BJ (cell line): Measurements from ENCODE around the gene GRK4. TPM values are rescaled to one million over a fixed set of nuclear protein-coding genes. Genes with fewer than 3 reads are reported as not detected.

Experiments used
- CTCF ChIA-PET: fragments of 350-600 bp; formaldehyde crosslinking; extraction: SDS; loops from one replicate; lab custom pipeline; 2021; ENCODE audit warnings: antibody characterized with exemption, inconsistent platforms; lab: Yijun Ruan, JAX
- POLR2A ChIA-PET: fragments of 300-600 bp; sonication (Branson Sonifier 250); formaldehyde crosslinking; extraction: SDS; loops from one replicate; lab custom pipeline; 2021; ENCODE audit warnings: antibody characterized with exemption; lab: Charles Lee
- DNase-seq: peaks from one replicate; pipeline ENCODE4 v3.0.0-alpha.2; 2011; ENCODE audit warnings: low read depth
- H3K27me3 ChIP-seq: 2 replicates; pipeline ENCODE4 v1.6.0; 2011; ENCODE audit warnings: low read length; ENCODE audit not compliant: control insufficient read depth, insufficient read depth
- H3K36me3 ChIP-seq: 2 replicates; pipeline ENCODE4 v1.5.1; 2011; ENCODE audit warnings: low read length; ENCODE audit not compliant: control insufficient read depth, insufficient read depth
- H3K4me3 ChIP-seq: 2 replicates; pipeline ENCODE4 v1.5.1; 2011; ENCODE audit warnings: low read depth, mild to moderate bottlenecking, control low read depth, low read length
- polyA plus RNA-seq: library from polyadenylated mRNA; depleted of rRNA; stranded (reverse); fragments of >200 nt; gene quantifications from 2 replicates; pipeline ENCODE4 v1.2.3, GENCODE V29; 2011
- TF ChIP-seq, protein P1 (sequence below): IDR thresholded peaks from 2 replicates; pipeline ENCODE4 v1.5.1; 2011; ENCODE audit warnings: low read depth, mild to moderate bottlenecking, control low read depth, inconsistent platforms, low read length, moderate library complexity; ENCODE audit not compliant: insufficient read depth

The GRK4 gene
- polyA plus RNA-seq, 1 experiment: 1.9 TPM

DNA sequence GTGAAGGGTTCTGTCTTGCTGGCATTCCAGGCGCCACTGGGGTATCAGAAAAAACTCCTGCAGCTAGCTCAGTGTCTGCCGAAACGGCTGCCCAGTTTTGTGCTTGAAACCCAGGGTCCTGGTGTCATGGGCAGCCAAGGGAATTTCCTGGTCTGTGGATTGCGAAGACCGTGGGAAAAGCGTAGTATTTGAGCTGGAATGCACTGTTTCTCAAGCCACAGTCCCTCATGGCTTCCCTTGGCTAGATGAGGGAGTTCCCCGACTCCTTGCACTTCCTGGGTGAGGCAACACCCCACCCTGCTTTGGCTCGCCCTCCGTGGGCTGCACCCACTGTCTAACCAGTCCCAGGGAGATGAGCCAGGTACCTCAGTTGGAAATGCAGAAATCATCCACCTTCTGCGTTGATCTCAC is 40.2 kb upstream of the GRK4 start:
- DNase-seq: no peak
- H3K36me3 ChIP-seq: peaks cover 28% of the 10 kb centered on the region
- ChIA-PET POLR2A (no interaction called here), CTCF (interaction anchor here (1.2 kb wide), 1 partner anchor 160 kb away, joined by 3 read pairs; no protein-coding TSS in a partner anchor)
- TF ChIP-seq, protein P1, sequence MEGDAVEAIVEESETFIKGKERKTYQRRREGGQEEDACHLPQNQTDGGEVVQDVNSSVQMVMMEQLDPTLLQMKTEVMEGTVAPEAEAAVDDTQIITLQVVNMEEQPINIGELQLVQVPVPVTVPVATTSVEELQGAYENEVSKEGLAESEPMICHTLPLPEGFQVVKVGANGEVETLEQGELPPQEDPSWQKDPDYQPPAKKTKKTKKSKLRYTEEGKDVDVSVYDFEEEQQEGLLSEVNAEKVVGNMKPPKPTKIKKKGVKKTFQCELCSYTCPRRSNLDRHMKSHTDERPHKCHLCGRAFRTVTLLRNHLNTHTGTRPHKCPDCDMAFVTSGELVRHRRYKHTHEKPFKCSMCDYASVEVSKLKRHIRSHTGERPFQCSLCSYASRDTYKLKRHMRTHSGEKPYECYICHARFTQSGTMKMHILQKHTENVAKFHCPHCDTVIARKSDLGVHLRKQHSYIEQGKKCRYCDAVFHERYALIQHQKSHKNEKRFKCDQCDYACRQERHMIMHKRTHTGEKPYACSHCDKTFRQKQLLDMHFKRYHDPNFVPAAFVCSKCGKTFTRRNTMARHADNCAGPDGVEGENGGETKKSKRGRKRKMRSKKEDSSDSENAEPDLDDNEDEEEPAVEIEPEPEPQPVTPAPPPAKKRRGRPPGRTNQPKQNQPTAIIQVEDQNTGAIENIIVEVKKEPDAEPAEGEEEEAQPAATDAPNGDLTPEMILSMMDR: no peak
- no peak overlapping the region for H3K4me3 ChIP-seq
- H3K27me3 ChIP-seq: no peaks in the 10 kb centered on the region

DNA sequence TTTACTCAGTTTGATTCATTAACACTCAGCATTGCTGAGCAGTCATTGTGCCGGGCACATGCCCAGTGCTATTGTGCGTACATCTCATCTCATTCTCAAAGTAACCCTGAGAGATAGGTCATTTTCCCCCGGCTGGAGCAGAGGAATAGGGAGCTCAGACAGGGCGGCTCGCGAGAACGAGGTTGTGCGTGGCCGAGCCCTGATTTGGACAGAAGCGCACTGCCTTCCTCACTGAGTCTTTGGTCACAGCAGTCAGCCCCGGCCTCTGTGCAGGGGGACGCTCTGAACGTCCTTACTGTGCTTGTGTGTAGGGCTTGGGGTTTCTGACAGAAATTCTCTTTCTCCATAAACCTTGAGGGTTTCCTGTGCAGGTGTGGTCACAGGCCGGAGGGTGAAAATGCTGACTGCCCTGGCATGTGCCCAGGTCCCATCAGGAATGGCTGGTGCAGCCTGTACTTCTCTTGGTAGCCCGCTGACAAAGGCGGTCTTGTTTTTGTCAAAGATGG is 39.6 kb upstream of the GRK4 start:
- TF ChIP-seq, protein P1: no peak
- ChIA-PET CTCF (no interaction called here), POLR2A (no interaction called here)
- Histone ChIP-seq H3K4me3 (no peak overlapping the region), H3K27me3 (no peaks in the 10 kb centered on the region), H3K36me3 (peaks cover 31% of the 10 kb centered on the region)
- no peak for DNase-seq

DNA sequence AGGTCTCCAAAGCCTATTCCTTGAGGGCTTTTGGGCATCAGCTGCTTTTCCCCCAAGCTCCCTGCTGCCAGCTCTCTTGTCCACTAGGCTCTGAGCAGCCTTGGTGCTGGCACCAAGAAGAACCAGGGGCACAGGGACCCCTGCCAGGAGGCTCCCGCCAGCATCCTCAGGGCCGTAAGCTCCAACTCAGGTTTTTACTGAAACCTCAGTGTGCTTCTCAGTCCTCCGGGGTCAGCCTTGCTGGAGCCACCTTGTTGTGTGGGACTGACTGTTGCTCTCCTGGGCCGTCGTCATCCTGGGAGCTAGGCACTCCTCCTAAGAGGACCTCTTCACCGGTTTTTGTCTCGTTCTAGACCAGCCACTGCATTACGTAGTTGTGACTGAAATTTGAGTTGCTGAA is 39.1 kb upstream of the GRK4 start:
- CTCF ChIA-PET: no interaction called here
- Histone ChIP-seq H3K36me3 (peaks cover 34% of the 10 kb centered on the region), H3K27me3 (no peaks in the 10 kb centered on the region), H3K4me3 (no peak overlapping the region)
- TF ChIP-seq, protein P1: no peak
- POLR2A ChIA-PET: no interaction called here
- DNase-seq: no peak

DNA sequence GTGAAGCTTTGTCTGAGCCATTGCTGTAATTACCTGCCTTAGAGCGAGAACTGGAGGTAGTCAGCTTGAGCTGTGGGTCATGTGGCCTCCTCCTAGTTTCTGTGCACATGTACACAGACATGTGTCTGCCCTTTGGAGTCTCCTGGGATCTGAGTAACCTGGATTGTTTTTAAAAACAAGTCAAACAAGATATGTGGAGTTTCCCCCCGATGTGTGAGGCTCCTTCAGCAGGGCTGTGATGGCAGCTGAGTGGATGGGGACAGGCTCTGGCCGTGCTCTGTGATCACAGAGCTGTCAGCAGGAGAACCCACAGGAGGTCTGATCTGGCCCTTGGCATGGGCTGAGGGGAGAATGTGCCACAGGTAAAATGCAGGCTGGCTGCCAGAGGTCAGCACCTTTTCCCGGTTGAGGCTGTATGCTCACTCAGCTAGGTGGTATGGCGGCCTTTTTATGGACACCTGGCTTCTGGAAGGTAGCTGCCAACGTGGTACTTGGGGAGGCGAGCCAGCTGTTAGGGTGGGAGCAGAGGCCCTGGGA is 38.5 kb upstream of the GRK4 start:
- ChIA-PET POLR2A (no interaction called here), CTCF (no interaction called here)
- no peak overlapping the region for H3K4me3 ChIP-seq
- no peaks in the 10 kb centered on the region for H3K27me3 ChIP-seq
- H3K36me3 ChIP-seq: peaks cover 34% of the 10 kb centered on the region
- no peak for DNase-seq
- TF ChIP-seq, protein P1: no peak

DNA sequence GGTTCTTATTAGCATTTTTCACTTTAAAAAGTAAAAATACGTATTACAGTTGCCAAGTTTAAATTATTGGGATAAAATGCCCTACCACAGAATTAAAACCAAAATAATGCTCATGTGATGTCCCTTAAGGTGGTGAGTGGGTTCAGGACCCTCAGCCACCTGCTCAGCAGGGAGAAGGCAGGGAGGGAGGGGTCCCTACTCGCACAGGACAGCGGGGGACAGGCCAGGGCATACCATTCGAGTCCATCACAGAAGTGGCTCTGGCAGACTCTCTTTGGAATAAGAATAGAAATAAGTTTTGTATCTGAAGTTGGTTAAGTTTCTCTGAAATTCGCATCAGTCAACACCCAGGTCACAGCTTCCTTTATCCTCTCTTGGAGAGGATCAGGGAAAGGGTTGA is 37.9 kb upstream of the GRK4 start:
- ChIA-PET CTCF (no interaction called here), POLR2A (no interaction called here)
- no peak for DNase-seq
- no peak overlapping the region for H3K4me3 ChIP-seq
- TF ChIP-seq, protein P1: no peak
- peaks cover 38% of the 10 kb centered on the region for H3K36me3 ChIP-seq
- no peaks in the 10 kb centered on the region for H3K27me3 ChIP-seq
